H1 (cell line): Measurements from ENCODE around the gene RASL11B.

Experiments used
- CTCF ChIP-seq, 3 experiments: IDR thresholded peaks; 1 replicate in 2 of 3; 2 replicates in 1 of 3; pipeline versions ENCODE4 v1.5.1 to v1.6.1; 2011; ENCODE audit warnings: low read length in 3 of 3, mild to moderate bottlenecking in 3 of 3, inconsistent platforms in 2 of 3, low read depth in 1 of 3, moderate library complexity in 1 of 3; ENCODE audit not compliant: insufficient read depth in 1 of 3; ENCODE audit errors: control extremely low read depth in 1 of 3
- POLR2AphosphoS5 ChIP-seq: IDR thresholded peaks from 2 replicates; pipeline ENCODE4 v1.6.1; 2011; ENCODE audit warnings: low read depth, low read length
- TAF1 ChIP-seq: IDR thresholded peaks from 2 replicates; pipeline ENCODE4 v1.6.1; 2011; ENCODE audit warnings: mild to moderate bottlenecking, low read depth, low read length
- USF2 ChIP-seq: IDR thresholded peaks from 2 replicates; pipeline ENCODE4 v1.6.1; 2011; ENCODE audit warnings: low read length, improper control_type of control experiment
- TF ChIP-seq, protein P1 (sequence below): fragments of 300-600 bp; sonication (generic); IDR thresholded peaks from 2 replicates; pipeline ENCODE4 v1.7.1; 2012; ENCODE audit warnings: low read length, moderate library complexity, mild to moderate bottlenecking, inconsistent platforms; ENCODE audit not compliant: insufficient replicate concordance

- no peak for TF ChIP-seq CTCF (IDR thresholded peaks at IDR 0.05; ENCODE audit: control extremely low read depth in 1 of 3, insufficient read depth in 1 of 3, low read depth in 1 of 3, low read length in 3 of 3)
- no peak for TF ChIP-seq USF2
- no peak for TF ChIP-seq TAF1
- TF ChIP-seq, protein P1, sequence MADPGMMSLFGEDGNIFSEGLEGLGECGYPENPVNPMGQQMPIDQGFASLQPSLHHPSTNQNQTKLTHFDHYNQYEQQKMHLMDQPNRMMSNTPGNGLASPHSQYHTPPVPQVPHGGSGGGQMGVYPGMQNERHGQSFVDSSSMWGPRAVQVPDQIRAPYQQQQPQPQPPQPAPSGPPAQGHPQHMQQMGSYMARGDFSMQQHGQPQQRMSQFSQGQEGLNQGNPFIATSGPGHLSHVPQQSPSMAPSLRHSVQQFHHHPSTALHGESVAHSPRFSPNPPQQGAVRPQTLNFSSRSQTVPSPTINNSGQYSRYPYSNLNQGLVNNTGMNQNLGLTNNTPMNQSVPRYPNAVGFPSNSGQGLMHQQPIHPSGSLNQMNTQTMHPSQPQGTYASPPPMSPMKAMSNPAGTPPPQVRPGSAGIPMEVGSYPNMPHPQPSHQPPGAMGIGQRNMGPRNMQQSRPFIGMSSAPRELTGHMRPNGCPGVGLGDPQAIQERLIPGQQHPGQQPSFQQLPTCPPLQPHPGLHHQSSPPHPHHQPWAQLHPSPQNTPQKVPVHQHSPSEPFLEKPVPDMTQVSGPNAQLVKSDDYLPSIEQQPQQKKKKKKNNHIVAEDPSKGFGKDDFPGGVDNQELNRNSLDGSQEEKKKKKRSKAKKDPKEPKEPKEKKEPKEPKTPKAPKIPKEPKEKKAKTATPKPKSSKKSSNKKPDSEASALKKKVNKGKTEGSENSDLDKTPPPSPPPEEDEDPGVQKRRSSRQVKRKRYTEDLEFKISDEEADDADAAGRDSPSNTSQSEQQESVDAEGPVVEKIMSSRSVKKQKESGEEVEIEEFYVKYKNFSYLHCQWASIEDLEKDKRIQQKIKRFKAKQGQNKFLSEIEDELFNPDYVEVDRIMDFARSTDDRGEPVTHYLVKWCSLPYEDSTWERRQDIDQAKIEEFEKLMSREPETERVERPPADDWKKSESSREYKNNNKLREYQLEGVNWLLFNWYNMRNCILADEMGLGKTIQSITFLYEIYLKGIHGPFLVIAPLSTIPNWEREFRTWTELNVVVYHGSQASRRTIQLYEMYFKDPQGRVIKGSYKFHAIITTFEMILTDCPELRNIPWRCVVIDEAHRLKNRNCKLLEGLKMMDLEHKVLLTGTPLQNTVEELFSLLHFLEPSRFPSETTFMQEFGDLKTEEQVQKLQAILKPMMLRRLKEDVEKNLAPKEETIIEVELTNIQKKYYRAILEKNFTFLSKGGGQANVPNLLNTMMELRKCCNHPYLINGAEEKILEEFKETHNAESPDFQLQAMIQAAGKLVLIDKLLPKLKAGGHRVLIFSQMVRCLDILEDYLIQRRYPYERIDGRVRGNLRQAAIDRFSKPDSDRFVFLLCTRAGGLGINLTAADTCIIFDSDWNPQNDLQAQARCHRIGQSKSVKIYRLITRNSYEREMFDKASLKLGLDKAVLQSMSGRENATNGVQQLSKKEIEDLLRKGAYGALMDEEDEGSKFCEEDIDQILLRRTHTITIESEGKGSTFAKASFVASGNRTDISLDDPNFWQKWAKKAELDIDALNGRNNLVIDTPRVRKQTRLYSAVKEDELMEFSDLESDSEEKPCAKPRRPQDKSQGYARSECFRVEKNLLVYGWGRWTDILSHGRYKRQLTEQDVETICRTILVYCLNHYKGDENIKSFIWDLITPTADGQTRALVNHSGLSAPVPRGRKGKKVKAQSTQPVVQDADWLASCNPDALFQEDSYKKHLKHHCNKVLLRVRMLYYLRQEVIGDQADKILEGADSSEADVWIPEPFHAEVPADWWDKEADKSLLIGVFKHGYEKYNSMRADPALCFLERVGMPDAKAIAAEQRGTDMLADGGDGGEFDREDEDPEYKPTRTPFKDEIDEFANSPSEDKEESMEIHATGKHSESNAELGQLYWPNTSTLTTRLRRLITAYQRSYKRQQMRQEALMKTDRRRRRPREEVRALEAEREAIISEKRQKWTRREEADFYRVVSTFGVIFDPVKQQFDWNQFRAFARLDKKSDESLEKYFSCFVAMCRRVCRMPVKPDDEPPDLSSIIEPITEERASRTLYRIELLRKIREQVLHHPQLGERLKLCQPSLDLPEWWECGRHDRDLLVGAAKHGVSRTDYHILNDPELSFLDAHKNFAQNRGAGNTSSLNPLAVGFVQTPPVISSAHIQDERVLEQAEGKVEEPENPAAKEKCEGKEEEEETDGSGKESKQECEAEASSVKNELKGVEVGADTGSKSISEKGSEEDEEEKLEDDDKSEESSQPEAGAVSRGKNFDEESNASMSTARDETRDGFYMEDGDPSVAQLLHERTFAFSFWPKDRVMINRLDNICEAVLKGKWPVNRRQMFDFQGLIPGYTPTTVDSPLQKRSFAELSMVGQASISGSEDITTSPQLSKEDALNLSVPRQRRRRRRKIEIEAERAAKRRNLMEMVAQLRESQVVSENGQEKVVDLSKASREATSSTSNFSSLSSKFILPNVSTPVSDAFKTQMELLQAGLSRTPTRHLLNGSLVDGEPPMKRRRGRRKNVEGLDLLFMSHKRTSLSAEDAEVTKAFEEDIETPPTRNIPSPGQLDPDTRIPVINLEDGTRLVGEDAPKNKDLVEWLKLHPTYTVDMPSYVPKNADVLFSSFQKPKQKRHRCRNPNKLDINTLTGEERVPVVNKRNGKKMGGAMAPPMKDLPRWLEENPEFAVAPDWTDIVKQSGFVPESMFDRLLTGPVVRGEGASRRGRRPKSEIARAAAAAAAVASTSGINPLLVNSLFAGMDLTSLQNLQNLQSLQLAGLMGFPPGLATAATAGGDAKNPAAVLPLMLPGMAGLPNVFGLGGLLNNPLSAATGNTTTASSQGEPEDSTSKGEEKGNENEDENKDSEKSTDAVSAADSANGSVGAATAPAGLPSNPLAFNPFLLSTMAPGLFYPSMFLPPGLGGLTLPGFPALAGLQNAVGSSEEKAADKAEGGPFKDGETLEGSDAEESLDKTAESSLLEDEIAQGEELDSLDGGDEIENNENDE, result no peak
- no peak for TF ChIP-seq POLR2AphosphoS5
Observed at GRCh38 chr4:52838729-52839586, 23.2 kb upstream of the RASL11B start.
